HepG2 (cell line): ENCODE data around the gene XPOT. TPM values are rescaled to one million over a fixed set of nuclear protein-coding genes. Genes with fewer than 3 reads are reported as not detected.
A peak's percentile ranks its signal among the peaks of the same experiment; 100 is the strongest.

Experiments used
- ATAC-seq: fragments of 200-7000 bp; cut with Tn5 transposase; 3 replicates; pipeline ENCODE4 v1.9.1; 2020; ENCODE audit warnings: mild to moderate bottlenecking, moderate library complexity
- BruUV-seq: library from RNA; stranded (reverse); fragments of 400-500 nt; replicated peaks from 2 replicates; lab custom pipeline; 2021; lab: Mats Ljungman, UMichigan
- CTCF ChIA-PET: fragments of 300-600 bp; formaldehyde crosslinking; extraction: SDS; loops from one replicate; lab custom pipeline; 2021; ENCODE audit warnings: low total read pairs, inconsistent platforms, low intra/inter-chr PET ratio; lab: Yijun Ruan, JAX
- POLR2A ChIA-PET: fragments of 350-600 bp; sonication (Branson Sonifier 250); formaldehyde crosslinking; loops from one replicate; lab custom pipeline; 2020; ENCODE audit warnings: antibody characterized with exemption, inconsistent platforms; lab: Yijun Ruan, JAX
- DNase-seq: peaks from one replicate; pipeline ENCODE4 v3.0.0-alpha.2; 2015; ENCODE audit warnings: low spot score
- FAIRE-seq: peaks from 3 replicates; lab custom pipeline; 2011; peaks lifted over from hg19 to GRCh38; lab: Jason Lieb, UNC
- H2AFZ ChIP-seq: one replicate; pipeline ENCODE4 v1.6.1; 2011; ENCODE audit warnings: low read length, inconsistent platforms
- H3K27ac ChIP-seq: fragments of 300-600 bp; 3 replicates; pipeline ENCODE4 v1.8.0; 2011; ENCODE audit warnings: mixed run types, mild to moderate bottlenecking, mixed read lengths, low read length, inconsistent platforms; ENCODE audit not compliant: insufficient read depth; ENCODE audit errors: extremely low read length
- H3K27me3 ChIP-seq, 2 experiments: fragments of 200-600 bp in 1 of 2; 2 replicates in 1 of 2; 3 replicates in 1 of 2; pipeline versions ENCODE4 v1.6.0 to v1.8.0; 2011; ENCODE audit warnings: low read length in 2 of 2, mild to moderate bottlenecking in 2 of 2, moderate library complexity in 2 of 2, inconsistent platforms in 1 of 2; ENCODE audit not compliant: insufficient read depth in 2 of 2, control insufficient read depth in 1 of 2
- H3K36me3 ChIP-seq, 2 experiments: fragments of 200-600 bp in 1 of 2; replicated peaks in 1 of 2; 2 replicates in 1 of 2; 3 replicates in 1 of 2; pipeline versions ENCODE4 v1.5.1 to v1.8.0; 2011; ENCODE audit warnings: low read length in 2 of 2, inconsistent platforms in 1 of 2; ENCODE audit not compliant: insufficient read depth in 2 of 2, control insufficient read depth in 1 of 2
- H3K4me1 ChIP-seq: 2 replicates; pipeline ENCODE4 v1.5.1; 2012; ENCODE audit warnings: low read length, inconsistent platforms; ENCODE audit not compliant: insufficient read depth
- H3K4me2 ChIP-seq: 2 replicates; pipeline ENCODE4 v1.6.0; 2011; ENCODE audit warnings: low read depth, low read length, inconsistent platforms
- H3K4me3 ChIP-seq, 3 experiments: fragments of 200-600 bp in 1 of 3; sonication (generic), shearing (Covaris generic) in 1 of 3; replicated peaks in 1 of 3; 2 replicates each; pipeline ENCODE4 v1.5.1; 2011 to 2016; ENCODE audit warnings: low read length in 3 of 3, inconsistent platforms in 2 of 3, low read depth in 2 of 3, mild to moderate bottlenecking in 2 of 3, control low read depth in 1 of 3, mixed read lengths in 1 of 3; ENCODE audit not compliant: insufficient read depth in 1 of 3
- H3K79me2 ChIP-seq: one replicate; pipeline ENCODE4 v1.6.1; 2011; ENCODE audit warnings: low read length, inconsistent platforms; ENCODE audit not compliant: insufficient read depth
- H3K9ac ChIP-seq: 2 replicates; pipeline ENCODE4 v1.6.0; 2011; ENCODE audit warnings: mild to moderate bottlenecking, low read depth, low read length, inconsistent platforms; ENCODE audit not compliant: insufficient read depth
- H3K9me3 ChIP-seq: 2 replicates; pipeline ENCODE4 v1.5.1; 2012; ENCODE audit warnings: mild to moderate bottlenecking, low read length
- H4K20me1 ChIP-seq: 2 replicates; pipeline ENCODE4 v1.6.0; 2011; ENCODE audit warnings: inconsistent platforms, mild to moderate bottlenecking, low read length, moderate library complexity; ENCODE audit not compliant: insufficient read depth
- DPF2 ChIP-seq: sonication (generic); formaldehyde crosslinking; IDR thresholded peaks from 2 replicates; pipeline ENCODE4 v1.4.0; 2020; ENCODE audit warnings: mild to moderate bottlenecking, low read depth, missing genetic modification reagents, borderline replicate concordance
- FOSL1 ChIP-seq: sonication (generic); formaldehyde crosslinking; IDR thresholded peaks from 2 replicates; pipeline ENCODE4 v1.9.0; 2021; ENCODE audit warnings: missing genetic modification reagents, borderline replicate concordance
- GABPB1 ChIP-seq: IDR thresholded peaks from 2 replicates; pipeline ENCODE4 v1.6.1; 2016; ENCODE audit warnings: mild to moderate bottlenecking, missing genetic modification reagents, moderate library complexity, missing compliant biosample characterization
- GLI4 ChIP-seq: sonication (generic); formaldehyde crosslinking; IDR thresholded peaks from 2 replicates; pipeline ENCODE4 v1.5.1; 2020; ENCODE audit warnings: missing genetic modification reagents, mild to moderate bottlenecking, moderate library complexity, borderline replicate concordance
- HOXA5 ChIP-seq: sonication (generic); formaldehyde crosslinking; IDR thresholded peaks from 2 replicates; pipeline ENCODE4 v1.4.0; 2020; ENCODE audit warnings: missing genetic modification reagents
- HOXA9 ChIP-seq: sonication (generic); formaldehyde crosslinking; IDR thresholded peaks from 2 replicates; pipeline ENCODE4 v1.8.1; 2022; ENCODE audit warnings: missing genetic modification reagents, mild to moderate bottlenecking, moderate library complexity, borderline replicate concordance
- KMT2A ChIP-seq: sonication (generic); formaldehyde crosslinking; IDR thresholded peaks from 2 replicates; pipeline ENCODE4 v1.4.0; 2020; ENCODE audit warnings: missing genetic modification reagents
- NAIF1 ChIP-seq: sonication (generic); formaldehyde crosslinking; IDR thresholded peaks from 2 replicates; pipeline ENCODE4 v1.5.0; 2020; ENCODE audit warnings: mild to moderate bottlenecking, missing genetic modification reagents, borderline replicate concordance
- NCOA5 ChIP-seq: sonication (generic); formaldehyde crosslinking; IDR thresholded peaks from 2 replicates; pipeline ENCODE4 v1.4.0; 2020; ENCODE audit warnings: missing genetic modification reagents
- NR2C2 ChIP-seq: sonication (generic); formaldehyde crosslinking; IDR thresholded peaks from 2 replicates; pipeline ENCODE4 v1.4.0; 2020; ENCODE audit warnings: missing genetic modification reagents, mild to moderate bottlenecking, moderate library complexity, borderline replicate concordance
- PHB2 ChIP-seq: fragments of 450-650 bp; IDR thresholded peaks from 2 replicates; pipeline ENCODE4 v1.6.1; 2018; ENCODE audit not compliant: partially characterized antibody
- RFX1 ChIP-seq: fragments of 450-650 bp; IDR thresholded peaks from 2 replicates; pipeline ENCODE4 v1.6.1; 2017
- TARDBP ChIP-seq: sonication (generic); formaldehyde crosslinking; IDR thresholded peaks from 2 replicates; pipeline ENCODE4 v1.8.0; 2022; ENCODE audit warnings: mild to moderate bottlenecking, missing genetic modification reagents
- ZNF777 ChIP-seq: sonication (generic); formaldehyde crosslinking; IDR thresholded peaks from 2 replicates; pipeline ENCODE4 v1.4.0; 2020; ENCODE audit warnings: missing genetic modification reagents
- WGBS: methylation state at CpG from one replicate; pipeline ENCODE4 v1.1.6; 2017; ENCODE audit warnings: low lambda C conversion rate; 5-methylcytosine and 5-hydroxymethylcytosine counted together
- in situ Hi-C: cut with HindIII; loops from 2 replicates; pipeline ENCODE4 v1.10.0; 2017; ENCODE audit warnings: low pct_unique_long_range_greater_than_20kb; ENCODE audit not compliant: extremely low pct_ligation_motif_present
- intact Hi-C: fragments of 100-400 bp; cut with micrococcal nuclease; formaldehyde crosslinking; loops from one replicate; pipeline ENCODE4 v1.10.0; 2022; ENCODE audit not compliant: unreplicated experiment
- polyA plus RNA-seq, 8 experiments: library from polyadenylated mRNA; depleted of rRNA in 3 of 8; stranded (reverse) in 7 of 8; unstranded in 1 of 8; fragments of >200 nt; fragmentation: Illumina TruSeq in 4 of 8; extraction: Trizol in 4 of 8; gene quantifications; 2 replicates each; pipeline versions ENCODE4 v1.2.1 to v1.2.3, GENCODE V29; 2011 to 2016; ENCODE audit warnings: low read depth in 4 of 8, missing spikeins in 1 of 8, mixed read lengths in 1 of 8; ENCODE audit not compliant: insufficient read depth in 1 of 8
- total RNA-seq, 5 experiments: library from RNA; depleted of rRNA; stranded (reverse); fragments of >200 nt; fragmentation: Illumina TruSeq; extraction: Trizol; gene quantifications; 2 replicates each; pipeline ENCODE4 v1.2.3, GENCODE V29; 2016; ENCODE audit warnings: low read depth in 1 of 5
- TF ChIP-seq, protein P1 (sequence below): sonication (generic); formaldehyde crosslinking; IDR thresholded peaks from 2 replicates; pipeline ENCODE4 v1.4.0; 2020; ENCODE audit warnings: missing genetic modification reagents, borderline replicate concordance
- TF ChIP-seq, protein P2 (sequence below): sonication (generic); formaldehyde crosslinking; conservative IDR thresholded peaks from 2 replicates; pipeline ENCODE4 v1.8.0; 2022; ENCODE audit warnings: mild to moderate bottlenecking, moderate library complexity, missing genetic modification reagents
- TF ChIP-seq, protein P3 (sequence below): IDR thresholded peaks from 2 replicates; pipeline ENCODE4 v1.6.1; 2012; ENCODE audit warnings: low read depth, low read length, improper control_type of control experiment

XPOT gene
- total and polyA plus RNA-seq, 2 of the 13 experiments (the other 11 are each of a cell fraction or from before 2014, with no cell fraction given): 93.8 to 102 TPM

DNA sequence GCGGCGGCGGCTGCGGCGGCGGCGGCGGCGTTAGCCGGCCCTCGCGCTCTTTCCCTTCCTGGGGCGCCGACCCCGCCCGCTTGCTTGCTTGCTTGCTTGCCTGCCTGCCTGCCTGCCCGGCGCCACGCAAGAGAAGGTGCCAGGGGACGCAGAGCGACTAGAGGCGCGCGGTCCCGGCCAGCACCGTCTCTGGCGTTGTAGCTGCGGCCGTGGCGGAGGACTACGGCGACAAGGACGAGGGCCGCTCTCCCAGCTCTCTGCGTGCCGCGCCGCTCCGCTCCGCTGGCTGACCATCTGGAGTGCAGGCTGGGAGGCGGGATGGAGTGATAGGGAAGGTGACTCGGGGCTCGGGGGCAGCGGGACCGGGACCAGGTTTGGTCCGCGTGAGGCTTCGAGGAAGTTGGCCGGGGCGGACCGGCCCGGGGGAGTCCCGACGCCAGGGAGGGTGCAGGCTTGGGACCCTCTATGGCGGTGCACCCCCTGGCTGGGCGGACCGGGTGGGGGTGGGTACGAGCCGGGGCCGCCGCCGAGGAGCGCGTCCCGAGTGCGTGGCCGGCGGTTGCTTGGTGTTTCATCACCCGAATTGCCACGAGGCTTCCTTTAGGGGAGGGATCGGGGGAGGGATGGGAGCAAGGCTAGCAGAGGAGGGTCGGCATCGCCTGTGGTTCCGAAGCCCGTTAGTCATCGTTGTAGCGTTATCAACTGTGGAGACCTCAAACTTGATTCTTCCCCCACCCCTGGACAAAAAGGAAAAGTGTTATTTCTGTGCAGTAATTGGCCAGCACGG is 471 bp downstream of the XPOT start:
- peaks cover 6% of the 10 kb centered on the region for H4K20me1 ChIP-seq
- BruUV-seq: no TSS peak
- H3K4me1 ChIP-seq: peaks cover 54% of the 10 kb centered on the region
- peak overlapping the region; percentile 80 for H3K4me2 ChIP-seq
- DNase-seq (peak; percentile 71), ATAC-seq (peak; percentile 55), FAIRE-seq (no peak)
- under 1% methylated on average over 28 of the region's 78 CpGs for WGBS
- H3K9me3 ChIP-seq: no peaks in the 10 kb centered on the region
- CTCF ChIA-PET: no interaction called here
- peaks cover 41% of the 10 kb centered on the region for H3K79me2 ChIP-seq
- peak overlapping the region; percentile 100 for H3K9ac ChIP-seq
- H3K27me3 ChIP-seq: no peaks in the 10 kb centered on the region; a peak in 1 of 5 replicates
- in situ Hi-C loops (no loop called here), intact Hi-C loops (loop anchor here (2.0 to 10.0 kb wide), 4 partner anchors 48 to 760 kb away; partner anchors contain the start of genes KICS2, LEMD3 and TBK1)
- POLR2A ChIA-PET: interaction anchor here (0.5 to 1.9 kb wide), 9 partner anchors 8 to 561 kb away, joined by 3 to 9 read pairs (median 3); partner anchors contain the start of gene KICS2
- 0 out of 5 replicates have a peak, but pooled peaks cover 0 to under 1% of the 10 kb centered on the region in 2 experiments for H3K36me3 ChIP-seq
- H3K27ac ChIP-seq: peak overlapping the region; percentile 100
- no peak overlapping the region for H2AFZ ChIP-seq
- H3K4me3 ChIP-seq: peak overlapping the region; percentile 78 to 95 (median 85)
- TF ChIP-seq FOSL1 (CRISPR knock-in tag): peak; percentile 15; the same call in 1 of the 2 replicates
- no peak for TF ChIP-seq NCOA5
- peak; percentile 76 for TF ChIP-seq ZNF777 (CRISPR knock-in tag)
- TF ChIP-seq, protein P1, sequence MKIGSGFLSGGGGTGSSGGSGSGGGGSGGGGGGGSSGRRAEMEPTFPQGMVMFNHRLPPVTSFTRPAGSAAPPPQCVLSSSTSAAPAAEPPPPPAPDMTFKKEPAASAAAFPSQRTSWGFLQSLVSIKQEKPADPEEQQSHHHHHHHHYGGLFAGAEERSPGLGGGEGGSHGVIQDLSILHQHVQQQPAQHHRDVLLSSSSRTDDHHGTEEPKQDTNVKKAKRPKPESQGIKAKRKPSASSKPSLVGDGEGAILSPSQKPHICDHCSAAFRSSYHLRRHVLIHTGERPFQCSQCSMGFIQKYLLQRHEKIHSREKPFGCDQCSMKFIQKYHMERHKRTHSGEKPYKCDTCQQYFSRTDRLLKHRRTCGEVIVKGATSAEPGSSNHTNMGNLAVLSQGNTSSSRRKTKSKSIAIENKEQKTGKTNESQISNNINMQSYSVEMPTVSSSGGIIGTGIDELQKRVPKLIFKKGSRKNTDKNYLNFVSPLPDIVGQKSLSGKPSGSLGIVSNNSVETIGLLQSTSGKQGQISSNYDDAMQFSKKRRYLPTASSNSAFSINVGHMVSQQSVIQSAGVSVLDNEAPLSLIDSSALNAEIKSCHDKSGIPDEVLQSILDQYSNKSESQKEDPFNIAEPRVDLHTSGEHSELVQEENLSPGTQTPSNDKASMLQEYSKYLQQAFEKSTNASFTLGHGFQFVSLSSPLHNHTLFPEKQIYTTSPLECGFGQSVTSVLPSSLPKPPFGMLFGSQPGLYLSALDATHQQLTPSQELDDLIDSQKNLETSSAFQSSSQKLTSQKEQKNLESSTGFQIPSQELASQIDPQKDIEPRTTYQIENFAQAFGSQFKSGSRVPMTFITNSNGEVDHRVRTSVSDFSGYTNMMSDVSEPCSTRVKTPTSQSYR (CRISPR knock-in tag): peak; percentile 82
- TF ChIP-seq NAIF1 (CRISPR knock-in tag): peak; percentile 93
- no peak for TF ChIP-seq DPF2 (CRISPR knock-in tag)
- TF ChIP-seq GLI4 (CRISPR knock-in tag): peak; percentile 34; the same call in 1 of the 2 replicates
- peak; percentile 47 for TF ChIP-seq HOXA5 (CRISPR knock-in tag)
- TF ChIP-seq TARDBP (CRISPR knock-in tag): no peak
- peak; percentile 81 for TF ChIP-seq GABPB1 (CRISPR knock-in tag)
- TF ChIP-seq, protein P2, sequence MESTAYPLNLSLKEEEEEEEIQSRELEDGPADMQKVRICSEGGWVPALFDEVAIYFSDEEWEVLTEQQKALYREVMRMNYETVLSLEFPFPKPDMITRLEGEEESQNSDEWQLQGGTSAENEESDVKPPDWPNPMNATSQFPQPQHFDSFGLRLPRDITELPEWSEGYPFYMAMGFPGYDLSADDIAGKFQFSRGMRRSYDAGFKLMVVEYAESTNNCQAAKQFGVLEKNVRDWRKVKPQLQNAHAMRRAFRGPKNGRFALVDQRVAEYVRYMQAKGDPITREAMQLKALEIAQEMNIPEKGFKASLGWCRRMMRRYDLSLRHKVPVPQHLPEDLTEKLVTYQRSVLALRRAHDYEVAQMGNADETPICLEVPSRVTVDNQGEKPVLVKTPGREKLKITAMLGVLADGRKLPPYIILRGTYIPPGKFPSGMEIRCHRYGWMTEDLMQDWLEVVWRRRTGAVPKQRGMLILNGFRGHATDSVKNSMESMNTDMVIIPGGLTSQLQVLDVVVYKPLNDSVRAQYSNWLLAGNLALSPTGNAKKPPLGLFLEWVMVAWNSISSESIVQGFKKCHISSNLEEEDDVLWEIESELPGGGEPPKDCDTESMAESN (CRISPR knock-in tag): peak; percentile 63; the same call in 1 of the 2 replicates
- peak; percentile 56 for TF ChIP-seq KMT2A (CRISPR knock-in tag)
- no peak for TF ChIP-seq PHB2
- peak; percentile 64 for TF ChIP-seq NR2C2 (CRISPR knock-in tag)
- TF ChIP-seq RFX1: no peak
- TF ChIP-seq, protein P3, sequence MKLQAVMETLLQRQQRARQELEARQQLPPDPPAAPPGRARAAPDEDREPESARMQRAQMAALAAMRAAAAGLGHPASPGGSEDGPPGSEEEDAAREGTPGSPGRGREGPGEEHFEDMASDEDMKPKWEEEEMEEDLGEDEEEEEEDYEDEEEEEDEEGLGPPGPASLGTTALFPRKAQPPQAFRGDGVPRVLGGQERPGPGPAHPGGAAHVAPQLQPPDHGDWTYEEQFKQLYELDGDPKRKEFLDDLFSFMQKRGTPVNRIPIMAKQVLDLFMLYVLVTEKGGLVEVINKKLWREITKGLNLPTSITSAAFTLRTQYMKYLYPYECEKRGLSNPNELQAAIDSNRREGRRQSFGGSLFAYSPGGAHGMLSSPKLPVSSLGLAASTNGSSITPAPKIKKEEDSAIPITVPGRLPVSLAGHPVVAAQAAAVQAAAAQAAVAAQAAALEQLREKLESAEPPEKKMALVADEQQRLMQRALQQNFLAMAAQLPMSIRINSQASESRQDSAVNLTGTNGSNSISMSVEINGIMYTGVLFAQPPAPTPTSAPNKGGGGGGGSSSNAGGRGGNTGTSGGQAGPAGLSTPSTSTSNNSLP: no peak
- TF ChIP-seq HOXA9 (CRISPR knock-in tag): peak; percentile 80; the same call in 1 of the 2 replicates
